HG03025 (cell line): Measurements from ENCODE around the gene ANKS1A.

Experiments used
- ATAC-seq: cut with Tn5 transposase; IDR thresholded peaks from one replicate; pipeline ENCODE4 v1.9.1; 2021; ENCODE audit warnings: mild to moderate bottlenecking, moderate library complexity; ENCODE audit not compliant: unreplicated experiment, low FRiP score

ANKS1A gene

GRCh38 chr6:35034411-35035191 lies 145.5 kb downstream of the ANKS1A start:
- no peak for ATAC-seq

- no peak for ATAC-seq
These were observed 146.5 kb downstream of the ANKS1A start for GRCh38 chr6:35035481-35036030.

- no peak for ATAC-seq
These were observed 147.2 kb downstream of the ANKS1A start for GRCh38 chr6:35036059-35036827.

- ATAC-seq, result peak; percentile 57
These were observed 148.0 kb downstream of the ANKS1A start for GRCh38 chr6:35036828-35037663.

GRCh38 chr6:35037664-35038038 lies 148.6 kb downstream of the ANKS1A start:
- ATAC-seq, result no peak

- ATAC-seq, result no peak
These were observed 149.0 kb downstream of the ANKS1A start for GRCh38 chr6:35038076-35038475.

- no peak for ATAC-seq
These were observed 151.3 kb downstream of the ANKS1A start for GRCh38 chr6:35040398-35040797.

GRCh38 chr6:35041086-35041861 lies 152.2 kb downstream of the ANKS1A start:
- ATAC-seq, result no peak

GRCh38 chr6:35042031-35042815 lies 153.2 kb downstream of the ANKS1A start:
- no peak for ATAC-seq

- ATAC-seq, result no peak
These were observed 154.5 kb downstream of the ANKS1A start for GRCh38 chr6:35043381-35044130.

GRCh38 chr6:35044145-35044745 lies 155.2 kb downstream of the ANKS1A start:
- no peak for ATAC-seq

- no peak for ATAC-seq
These were observed 155.8 kb downstream of the ANKS1A start for GRCh38 chr6:35044761-35045421.

GRCh38 chr6:35046103-35046502 lies 157.0 kb downstream of the ANKS1A start:
- no peak for ATAC-seq

GRCh38 chr6:35046862-35047261 lies 157.8 kb downstream of the ANKS1A start:
- ATAC-seq, result no peak

GRCh38 chr6:35047265-35048011 lies 158.4 kb downstream of the ANKS1A start:
- ATAC-seq, result no peak

GRCh38 chr6:35048031-35048613 lies 159.1 kb downstream of the ANKS1A start:
- no peak for ATAC-seq
